Effector memory CD4-positive, alpha-beta T cell (primary cell): ENCODE results near the gene SPEN.

Source experiments
- DNase-seq, 3 donors: peaks; one replicate each; pipeline ENCODE4 v3.0.0-alpha.2; 2020
- H3K27ac ChIP-seq: 2 replicates; pipeline ENCODE4 v1.7.0; 2013; ENCODE audit warnings: mild to moderate bottlenecking, low read length, moderate library complexity; ENCODE audit not compliant: insufficient read depth, poor library complexity, severe bottlenecking
- H3K27me3 ChIP-seq: replicated peaks from 2 replicates; pipeline ENCODE4 v1.7.0; 2013; ENCODE audit warnings: mild to moderate bottlenecking, low read length; ENCODE audit not compliant: insufficient read depth, control insufficient read depth, poor library complexity, severe bottlenecking
- H3K36me3 ChIP-seq: 2 replicates; pipeline ENCODE4 v1.7.0; 2013; ENCODE audit warnings: mild to moderate bottlenecking, low read length, moderate library complexity; ENCODE audit not compliant: control insufficient read depth, insufficient read depth
- H3K4me1 ChIP-seq: 2 replicates; pipeline ENCODE4 v1.7.0; 2013; ENCODE audit warnings: low read length, mild to moderate bottlenecking; ENCODE audit not compliant: control insufficient read depth, insufficient read depth, poor library complexity, severe bottlenecking
- H3K4me3 ChIP-seq: 2 replicates; pipeline ENCODE4 v1.7.0; 2013; ENCODE audit warnings: low read length, low read depth, mild to moderate bottlenecking; ENCODE audit not compliant: insufficient read depth, poor library complexity, severe bottlenecking
- H3K9me3 ChIP-seq: 2 replicates; pipeline ENCODE4 v1.7.0; 2013; ENCODE audit warnings: mild to moderate bottlenecking, low read length, moderate library complexity; ENCODE audit not compliant: control insufficient read depth

Gene SPEN

GRCh38 chr1:15934211-15935055 is 86.9 kb downstream of the SPEN start:
- Histone ChIP-seq H3K27me3 (no peaks in the 10 kb centered on the region), H3K27ac (no peak overlapping the region), H3K36me3 (peaks cover 94% of the 10 kb centered on the region), H3K9me3 (no peaks in the 10 kb centered on the region), H3K4me1 (no peaks in the 10 kb centered on the region), H3K4me3 (no peak overlapping the region)
- no peak for DNase-seq

- no peak for DNase-seq
- peaks cover 94% of the 10 kb centered on the region for H3K36me3 ChIP-seq
Measured at GRCh38 chr1:15935056-15935950, 87.8 kb downstream of the SPEN start.

GRCh38 chr1:15936025-15936424 is 88.5 kb downstream of the SPEN start:
- H3K4me1 ChIP-seq, result no peaks in the 10 kb centered on the region
- no peaks in the 10 kb centered on the region for H3K27me3 ChIP-seq
- no peak overlapping the region for H3K4me3 ChIP-seq
- H3K9me3 ChIP-seq, result no peaks in the 10 kb centered on the region
- no peak for DNase-seq
- no peak overlapping the region for H3K27ac ChIP-seq
- H3K36me3 ChIP-seq, result peaks cover 93% of the 10 kb centered on the region

More at GRCh38 chr1:15935056-15935950, 87.8 kb downstream of the SPEN start:
- Histone ChIP-seq H3K4me3 (no peak overlapping the region), H3K9me3 (no peaks in the 10 kb centered on the region), H3K27ac (no peak overlapping the region), H3K4me1 (no peaks in the 10 kb centered on the region), H3K27me3 (no peaks in the 10 kb centered on the region)

GRCh38 chr1:15937146-15937545 is 89.6 kb downstream of the SPEN start:
- peaks cover 92% of the 10 kb centered on the region for H3K36me3 ChIP-seq
- no peak for DNase-seq
- no peaks in the 10 kb centered on the region for H3K9me3 ChIP-seq
- no peaks in the 10 kb centered on the region for H3K4me1 ChIP-seq
- no peaks in the 10 kb centered on the region for H3K27me3 ChIP-seq
- no peak overlapping the region for H3K27ac ChIP-seq
- no peak overlapping the region for H3K4me3 ChIP-seq

- H3K4me3 ChIP-seq, result no peak overlapping the region
- no peak for DNase-seq
- no peaks in the 10 kb centered on the region for H3K4me1 ChIP-seq
- H3K27me3 ChIP-seq, result no peaks in the 10 kb centered on the region
- H3K36me3 ChIP-seq, result peaks cover 92% of the 10 kb centered on the region
- no peak overlapping the region for H3K27ac ChIP-seq
- no peaks in the 10 kb centered on the region for H3K9me3 ChIP-seq
Measured at GRCh38 chr1:15937706-15938168, 90.2 kb downstream of the SPEN start.

GRCh38 chr1:15938628-15939161 is 91.2 kb downstream of the SPEN start:
- no peak overlapping the region for H3K4me3 ChIP-seq
- no peaks in the 10 kb centered on the region for H3K4me1 ChIP-seq
- H3K27ac ChIP-seq, result no peak overlapping the region
- H3K36me3 ChIP-seq, result peaks cover 92% of the 10 kb centered on the region
- H3K9me3 ChIP-seq, result no peaks in the 10 kb centered on the region
- no peak for DNase-seq
- no peaks in the 10 kb centered on the region for H3K27me3 ChIP-seq

- no peak for DNase-seq
- no peaks in the 10 kb centered on the region for H3K27me3 ChIP-seq
- H3K36me3 ChIP-seq, result peaks cover 91% of the 10 kb centered on the region
- no peaks in the 10 kb centered on the region for H3K4me1 ChIP-seq
- no peak overlapping the region for H3K27ac ChIP-seq
- H3K4me3 ChIP-seq, result no peak overlapping the region
- H3K9me3 ChIP-seq, result no peaks in the 10 kb centered on the region
Measured at GRCh38 chr1:15939181-15940109, 91.9 kb downstream of the SPEN start.

GRCh38 chr1:15940110-15941043 is 92.9 kb downstream of the SPEN start:
- no peak for DNase-seq
- Histone ChIP-seq H3K4me1 (no peaks in the 10 kb centered on the region), H3K36me3 (peaks cover 91% of the 10 kb centered on the region), H3K27ac (no peak overlapping the region), H3K4me3 (no peak overlapping the region), H3K27me3 (no peaks in the 10 kb centered on the region), H3K9me3 (no peaks in the 10 kb centered on the region)
